Endothelial cell of umbilical vein (primary cell): ENCODE measurements around the gene ADD2. TPM values are rescaled to one million over a fixed set of nuclear protein-coding genes. Genes with fewer than 3 reads are reported as not detected.

ENCODE experiments used
- BruUV-seq: library from RNA; stranded (reverse); fragments of 400-500 nt; replicated peaks from 2 replicates; lab custom pipeline; 2021; lab: Mats Ljungman, UMichigan
- CTCF ChIA-PET: fragments of 300-600, 350-600 bp; sonication (Branson Sonifier 250); formaldehyde crosslinking; loops from one replicate; lab custom pipeline; 2021; ENCODE audit warnings: antibody characterized with exemption, inconsistent platforms; lab: Charles Lee
- POLR2A ChIA-PET: fragments of 300-600, 350-600 bp; sonication (Branson Sonifier 250); formaldehyde crosslinking; loops from one replicate; lab custom pipeline; 2021; ENCODE audit warnings: antibody characterized with exemption, inconsistent platforms; lab: Charles Lee
- DNase-seq: peaks from one replicate; pipeline ENCODE4 v3.0.0-alpha.2; 2011; ENCODE audit warnings: low read depth, low spot score
- FAIRE-seq: peaks from 2 replicates; lab custom pipeline; 2011; peaks lifted over from hg19 to GRCh38; lab: Jason Lieb, UNC
- H2AFZ ChIP-seq: 2 replicates; pipeline ENCODE4 v1.6.0; 2012; ENCODE audit warnings: low read depth, low read length, control low read depth, inconsistent platforms
- H3K27ac ChIP-seq: 2 replicates; pipeline ENCODE4 v1.5.1; 2011; ENCODE audit warnings: low read depth, mild to moderate bottlenecking, control low read depth, low read length, moderate library complexity; ENCODE audit not compliant: insufficient read depth
- H3K27me3 ChIP-seq, 2 experiments: 2 replicates each; pipeline versions ENCODE4 v1.6.0 to v1.6.1; 2011; ENCODE audit warnings: low read length in 2 of 2, mixed read lengths in 1 of 2; ENCODE audit not compliant: control insufficient read depth in 2 of 2, insufficient read depth in 2 of 2
- H3K36me3 ChIP-seq, 2 experiments: 2 replicates in 1 of 2; 3 replicates in 1 of 2; pipeline ENCODE4 v1.5.1; 2011; ENCODE audit warnings: low read length in 2 of 2, mild to moderate bottlenecking in 1 of 2, moderate library complexity in 1 of 2; ENCODE audit not compliant: control insufficient read depth in 2 of 2, insufficient read depth in 2 of 2; ENCODE audit errors: extremely low read depth in 1 of 2
- H3K4me1 ChIP-seq: 3 replicates; pipeline ENCODE4 v1.5.1; 2011; ENCODE audit warnings: mild to moderate bottlenecking, low read length; ENCODE audit not compliant: control insufficient read depth, insufficient read depth; ENCODE audit errors: extremely low read depth
- H3K4me2 ChIP-seq: 2 replicates; pipeline ENCODE4 v1.6.1; 2011; ENCODE audit warnings: low read length, control low read depth, mixed read lengths; ENCODE audit not compliant: insufficient read depth
- H3K4me3 ChIP-seq, 3 experiments: fragments of 200-600 bp in 1 of 3; sonication (generic), shearing (Covaris generic) in 1 of 3; replicated peaks in 1 of 3; 2 replicates each; pipeline ENCODE4 v1.5.1; 2011 to 2016; ENCODE audit warnings: control low read depth in 3 of 3, low read length in 3 of 3, mild to moderate bottlenecking in 2 of 3, inconsistent platforms in 1 of 3, low read depth in 1 of 3, moderate library complexity in 1 of 3; ENCODE audit not compliant: insufficient read depth in 1 of 3
- H3K79me2 ChIP-seq: 2 replicates; pipeline ENCODE4 v1.6.0; 2012; ENCODE audit warnings: low read length, inconsistent platforms; ENCODE audit not compliant: control insufficient read depth, insufficient read depth
- H3K9ac ChIP-seq: replicated peaks from 2 replicates; pipeline ENCODE3; 2011; ENCODE audit warnings: low read length, control low read depth; ENCODE audit not compliant: insufficient read depth; ENCODE audit errors: extremely low read depth
- H3K9me1 ChIP-seq: replicated peaks from 3 replicates; pipeline ENCODE4 v1.6.0; 2011; ENCODE audit warnings: mild to moderate bottlenecking, low read length; ENCODE audit not compliant: control insufficient read depth, insufficient read depth; ENCODE audit errors: extremely low read depth
- H3K9me3 ChIP-seq: replicated peaks from 2 replicates; pipeline ENCODE4 v1.5.1; 2012; ENCODE audit warnings: low read length, inconsistent platforms; ENCODE audit not compliant: control insufficient read depth, insufficient read depth
- H4K20me1 ChIP-seq: replicated peaks from 2 replicates; pipeline ENCODE3; 2011; ENCODE audit warnings: mild to moderate bottlenecking, low read length; ENCODE audit not compliant: control insufficient read depth, insufficient read depth; ENCODE audit errors: extremely low read depth
- CTCF ChIP-seq, 2 donors: IDR thresholded peaks; 1 replicate in 1 of 2; 2 replicates in 1 of 2; pipeline ENCODE4 v1.5.1; 2011; ENCODE audit warnings: low read length in 2 of 2, mild to moderate bottlenecking in 2 of 2, moderate library complexity in 2 of 2, control low read depth in 1 of 2, inconsistent platforms in 1 of 2, low read depth in 1 of 2; ENCODE audit not compliant: insufficient read depth in 1 of 2; ENCODE audit errors: extremely low read depth in 1 of 2
- EZH2 ChIP-seq: IDR thresholded peaks from 2 replicates; pipeline ENCODE4 v1.6.1; 2012; ENCODE audit warnings: borderline replicate concordance, low read depth, mild to moderate bottlenecking, moderate library complexity, low read length, inconsistent platforms; ENCODE audit not compliant: severe bottlenecking
- FOS ChIP-seq: IDR thresholded peaks from 2 replicates; pipeline ENCODE4 v1.6.1; 2011; ENCODE audit warnings: mild to moderate bottlenecking, low read length, moderate library complexity, borderline replicate concordance; ENCODE audit not compliant: insufficient read depth
- GATA2 ChIP-seq: IDR thresholded peaks from 2 replicates; pipeline ENCODE4 v1.7.0; 2011; ENCODE audit warnings: low read depth, mild to moderate bottlenecking, moderate library complexity, mixed read lengths, low read length; ENCODE audit not compliant: insufficient read length, insufficient read depth
- JUN ChIP-seq: IDR thresholded peaks from 2 replicates; pipeline ENCODE4 v1.6.1; 2011; ENCODE audit warnings: borderline replicate concordance, low read depth; ENCODE audit not compliant: insufficient read length, insufficient read depth
- MYC ChIP-seq: IDR thresholded peaks from one replicate; pipeline ENCODE4 v1.6.1; 2011; ENCODE audit warnings: mild to moderate bottlenecking, low read depth, low read length
- POLR2A ChIP-seq: IDR thresholded peaks from 2 replicates; pipeline ENCODE4 v1.6.1; 2012; ENCODE audit warnings: low read depth, mild to moderate bottlenecking, control low read depth, low read length
- POLR2AphosphoS5 ChIP-seq: IDR thresholded peaks from 2 replicates; pipeline ENCODE4 v1.6.1; 2012; ENCODE audit warnings: low read depth, mild to moderate bottlenecking, control low read depth, low read length, moderate library complexity; ENCODE audit not compliant: insufficient read depth
- dilution Hi-C: fragments of 300-500 bp; cut with MboI; formaldehyde crosslinking; loops from one replicate; pipeline ENCODE4 v1.15.0; 2019; ENCODE audit warnings: low sequenced_read_pairs; ENCODE audit not compliant: extremely low pct_ligation_motif_present
- intact Hi-C: fragments of 100-400 bp; cut with micrococcal nuclease; formaldehyde crosslinking; loops from one replicate; pipeline ENCODE4 v1.10.0; 2022
- polyA plus RNA-seq, 4 experiments: library from polyadenylated mRNA; depleted of rRNA in 3 of 4; stranded (reverse) in 3 of 4; unstranded in 1 of 4; fragments of >200 nt; gene quantifications; 2 replicates each; pipeline versions ENCODE4 v1.2.1 to v1.2.3, GENCODE V29; 2011 to 2012; ENCODE audit warnings: missing spikeins in 1 of 4
- total RNA-seq: library from RNA; stranded (reverse); gene quantifications from 2 replicates; pipeline ENCODE4 v1.2.3, GENCODE V29; 2021
- TF ChIP-seq, protein P1 (sequence below): IDR thresholded peaks from 2 replicates; pipeline ENCODE4 v1.6.1; 2011; ENCODE audit not compliant: insufficient read depth, insufficient read length

ADD2 gene
- total and polyA plus RNA-seq, 2 donors (not counting 3 experiments of a cell fraction or from before 2014, with no cell fraction given) = 0.17 TPM; not detected in 1

GRCh38 chr2:70766357-70767078 is 1.5 kb downstream of the ADD2 start:
- Histone ChIP-seq H3K4me2 (no peak overlapping the region), H3K4me1 (peaks cover 3% of the 10 kb centered on the region), H3K9me1 (no peaks in the 10 kb centered on the region), H3K9me3 (no peaks in the 10 kb centered on the region), H3K27me3 (peaks cover 48 to 58% of the 10 kb centered on the region in 2 experiments), H3K36me3 (no peaks in the 10 kb centered on the region), H3K9ac (no peak overlapping the region), H3K27ac (no peak overlapping the region), H4K20me1 (no peaks in the 10 kb centered on the region), H3K79me2 (no peaks in the 10 kb centered on the region), H3K4me3 (no peak overlapping the region), H2AFZ (no peak overlapping the region)
- ChIA-PET CTCF (interaction anchor here (1.5 kb wide), 1 partner anchor 235 kb away, joined by 4 read pairs; no protein-coding TSS in a partner anchor), POLR2A (no interaction called here)
- DNase-seq (no peak), FAIRE-seq (no peak)
- dilution Hi-C loops (no loop called here), intact Hi-C loops (no loop called here)
- TF ChIP-seq FOS (no peak), GATA2 (no peak), EZH2 (no peak), MYC (no peak), JUN (no peak), POLR2A (no peak), POLR2AphosphoS5 (no peak), CTCF (IDR thresholded peaks at IDR 0.05; ENCODE audit: extremely low read depth in 1 of 2, insufficient read depth in 1 of 2, low read depth in 1 of 2, low read length in 2 of 2) (no peak)
- TF ChIP-seq, protein P1, sequence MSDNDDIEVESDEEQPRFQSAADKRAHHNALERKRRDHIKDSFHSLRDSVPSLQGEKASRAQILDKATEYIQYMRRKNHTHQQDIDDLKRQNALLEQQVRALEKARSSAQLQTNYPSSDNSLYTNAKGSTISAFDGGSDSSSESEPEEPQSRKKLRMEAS = no peak
- BruUV-seq = no TSS peak
